ENCODE measurements around the gene STX4. TPM values are rescaled to one million over a fixed set of nuclear protein-coding genes. Genes with fewer than 3 reads are reported as not detected.

Gene STX4
- total RNA-seq, 1 donor from 2014 or later: 48.0 TPM

- TF ChIP-seq CTCF (IDR thresholded peaks at IDR 0.05): no peak
- Mint-ChIP-seq H3K27ac (ENCODE audit: unreplicated experiment) (no peak overlapping the region), H3K4me1 (ENCODE audit: low read depth) (peaks cover 7% of the 10 kb centered on the region), H3K4me3 (ENCODE audit: unreplicated experiment) (no peak overlapping the region), H3K36me3 (ENCODE audit: low read depth) (peaks cover 6% of the 10 kb centered on the region), H3K9me3 (ENCODE audit: low read depth) (no peaks in the 10 kb centered on the region), H3K27me3 (ENCODE audit: low read depth) (no peaks in the 10 kb centered on the region)
- no peak for DNase-seq (ENCODE audit: low spot score)
These were observed 54.1 kb downstream of the STX4 start for GRCh38 chr16:31087481-31087880.

GRCh38 chr16:31087971-31088370, 54.6 kb downstream of the STX4 start:
- DNase-seq (ENCODE audit: low spot score): no peak
- no peak for TF ChIP-seq CTCF (IDR thresholded peaks at IDR 0.05)

GRCh38 chr16:31088459-31089183, 55.3 kb downstream of the STX4 start, which contains the start of gene PRSS53:
Gene PRSS53, minus strand, starts transcription at chr16:31088943. Its CDS starts 134 bp downstream, at chr16:31088809.
- Mint-ChIP-seq H3K4me3 (ENCODE audit: unreplicated experiment) (no peak within 1 kb of the TSS), H3K27ac (ENCODE audit: unreplicated experiment) (no peak within 1 kb of the TSS), H3K9me3 (ENCODE audit: low read depth) (no peaks in the 10 kb centered on the region), H3K36me3 (ENCODE audit: low read depth) (peaks cover 6% of the 10 kb centered on the region), H3K4me1 (ENCODE audit: low read depth) (peaks cover 17% of the 10 kb centered on the region), H3K27me3 (ENCODE audit: low read depth) (no peaks in the 10 kb centered on the region)
- DNase-seq (ENCODE audit: low spot score): no peak
- no peak for TF ChIP-seq CTCF (IDR thresholded peaks at IDR 0.05)

More at GRCh38 chr16:31087971-31088370, 54.6 kb downstream of the STX4 start:
- peaks cover 6% of the 10 kb centered on the region for H3K36me3 Mint-ChIP-seq (ENCODE audit: low read depth)
- no peak overlapping the region for H3K4me3 Mint-ChIP-seq (ENCODE audit: unreplicated experiment)
- H3K27me3 Mint-ChIP-seq (ENCODE audit: low read depth): no peaks in the 10 kb centered on the region
- peaks cover 12% of the 10 kb centered on the region for H3K4me1 Mint-ChIP-seq (ENCODE audit: low read depth)
- no peaks in the 10 kb centered on the region for H3K9me3 Mint-ChIP-seq (ENCODE audit: low read depth)
- H3K27ac Mint-ChIP-seq (ENCODE audit: unreplicated experiment): no peak overlapping the region

GRCh38 chr16:31089199-31089598, 55.8 kb downstream of the STX4 start:
- TF ChIP-seq CTCF (IDR thresholded peaks at IDR 0.05): no peak
- no peak overlapping the region for H3K4me3 Mint-ChIP-seq (ENCODE audit: unreplicated experiment)
- DNase-seq (ENCODE audit: low spot score): no peak
- H3K4me1 Mint-ChIP-seq (ENCODE audit: low read depth): peaks cover 22% of the 10 kb centered on the region
- H3K27me3 Mint-ChIP-seq (ENCODE audit: low read depth): no peaks in the 10 kb centered on the region
- H3K9me3 Mint-ChIP-seq (ENCODE audit: low read depth): no peaks in the 10 kb centered on the region
- no peak overlapping the region for H3K27ac Mint-ChIP-seq (ENCODE audit: unreplicated experiment)
- H3K36me3 Mint-ChIP-seq (ENCODE audit: low read depth): peaks cover 6% of the 10 kb centered on the region

Other genes starting within 250 kb of the STX4 start
- 18.8 to 20.2 TPM (median 18.9 TPM) in 3 replicates for gene ZNF629, start 246.4 kb upstream of the STX4 start, total RNA-seq
- 34.6 to 37.5 TPM (median 37.3 TPM) in 3 replicates for gene BCL7C, start 139.5 kb upstream of the STX4 start, total RNA-seq
- gene CTF1, start 136.9 kb upstream of the STX4 start, total RNA-seq: 3.7 to 5.7 TPM (median 4.2 TPM) in 3 replicates
- 19.4 to 21.5 TPM (median 20.5 TPM) in 3 replicates for gene FBXL19, start 110.0 kb upstream of the STX4 start, total RNA-seq
- gene ORAI3, start 84.5 kb upstream of the STX4 start, total RNA-seq: 10.3 to 16.0 TPM (median 15.6 TPM) in 3 replicates
- 15.0 to 18.0 TPM (median 15.8 TPM) in 3 replicates for gene SETD1A, start 75.8 kb upstream of the STX4 start, total RNA-seq
- gene HSD3B7, start 48.4 kb upstream of the STX4 start, total RNA-seq: 10.8 to 12.4 TPM (median 12.3 TPM) in 3 replicates
- gene STX1B, start 22.9 kb upstream of the STX4 start, total RNA-seq: 1.4 to 4.0 TPM (median 1.7 TPM) in 3 replicates
- gene ZNF668, start 40.7 kb downstream of the STX4 start, total RNA-seq: 14.1 to 18.9 TPM (median 15.2 TPM) in 3 replicates
- gene ZNF646, start 40.9 kb downstream of the STX4 start, total RNA-seq: 13.8 to 17.3 TPM (median 15.2 TPM) in 3 replicates
- gene PRSS53, start 55.4 kb downstream of the STX4 start, total RNA-seq: 3.3 to 7.0 TPM (median 5.9 TPM) in 3 replicates
- 167 to 199 TPM (median 193 TPM) in 3 replicates for gene VKORC1, start 61.2 kb downstream of the STX4 start, total RNA-seq
- 36.3 to 44.5 TPM (median 41.9 TPM) in 3 replicates for gene BCKDK, start 74.8 kb downstream of the STX4 start, total RNA-seq
- gene KAT8, start 84.1 kb downstream of the STX4 start, total RNA-seq: 28.3 to 43.2 TPM (median 34.7 TPM) in 3 replicates
- gene PRSS8, start 102.2 kb downstream of the STX4 start, total RNA-seq: not detected in 3 replicates
- 0.35 to 0.39 TPM in 2 of 3 replicates, not detected in the other for gene PRSS36, start 116.5 kb downstream of the STX4 start, total RNA-seq
- 226 to 414 TPM (median 231 TPM) in 3 replicates for gene FUS, start 146.6 kb downstream of the STX4 start, total RNA-seq
- 2.7 to 2.9 TPM (median 2.8 TPM) in 3 replicates for gene PYCARD, start 169.2 kb downstream of the STX4 start, total RNA-seq
- not detected in 3 replicates for gene TRIM72, start 180.6 kb downstream of the STX4 start, total RNA-seq
- gene PYDC1, start 183.6 kb downstream of the STX4 start, total RNA-seq: not detected in 3 replicates
- not detected in 3 replicates for gene ITGAM, start 226.4 kb downstream of the STX4 start, total RNA-seq